HepG2 (cell line): ENCODE data around the gene MAP9.

Experiments
- ARID2 ChIP-seq: sonication (generic); formaldehyde crosslinking; IDR thresholded peaks from 2 replicates; pipeline ENCODE4 v1.8.1; 2022; ENCODE audit warnings: mild to moderate bottlenecking, missing genetic modification reagents, borderline replicate concordance
- ATF7-NPFF ChIP-seq: sonication (generic); formaldehyde crosslinking; IDR thresholded peaks from 2 replicates; pipeline ENCODE4 v1.8.1; 2023; ENCODE audit warnings: mild to moderate bottlenecking, low read depth, missing genetic modification reagents, moderate library complexity
- CCAR2 ChIP-seq: fragments of 200-400 bp; formaldehyde crosslinking; optimal IDR thresholded peaks from 2 replicates; pipeline ENCODE3; 2018; ENCODE audit warnings: low read depth, mild to moderate bottlenecking, low read length, moderate library complexity
- CEBPB ChIP-seq: IDR thresholded peaks from 2 replicates; pipeline ENCODE4 v1.6.1; 2011; ENCODE audit warnings: low read depth, low read length, improper control_type of control experiment, borderline replicate concordance
- ESRRA ChIP-seq: sonication (generic); formaldehyde crosslinking; IDR thresholded peaks from 2 replicates; pipeline ENCODE4 v1.5.1; 2020; ENCODE audit warnings: mild to moderate bottlenecking, low read depth, missing genetic modification reagents
- HDAC1 ChIP-seq: sonication (generic); formaldehyde crosslinking; IDR thresholded peaks from 2 replicates; pipeline ENCODE4 v1.5.1; 2020; ENCODE audit warnings: mild to moderate bottlenecking, missing genetic modification reagents
- KLF15 ChIP-seq: sonication (generic); formaldehyde crosslinking; IDR thresholded peaks from 2 replicates; pipeline ENCODE4 v1.8.1; 2023; ENCODE audit warnings: borderline replicate concordance, mild to moderate bottlenecking, inconsistent platforms, missing genetic modification reagents, mixed read lengths
- NR2F6 ChIP-seq, 2 experiments: IDR thresholded peaks; 2 replicates each; pipeline ENCODE4 v1.6.1; 2016; ENCODE audit warnings: antibody characterized with exemption in 1 of 2, mild to moderate bottlenecking in 1 of 2
- POLR2AphosphoS5 ChIP-seq: IDR thresholded peaks from 2 replicates; pipeline ENCODE4 v1.6.1; 2012; ENCODE audit warnings: low read depth, low read length
- ZC3H4 ChIP-seq: sonication (generic); formaldehyde crosslinking; IDR thresholded peaks from 2 replicates; pipeline ENCODE4 v1.4.0; 2020; ENCODE audit warnings: missing genetic modification reagents, borderline replicate concordance

DNA sequence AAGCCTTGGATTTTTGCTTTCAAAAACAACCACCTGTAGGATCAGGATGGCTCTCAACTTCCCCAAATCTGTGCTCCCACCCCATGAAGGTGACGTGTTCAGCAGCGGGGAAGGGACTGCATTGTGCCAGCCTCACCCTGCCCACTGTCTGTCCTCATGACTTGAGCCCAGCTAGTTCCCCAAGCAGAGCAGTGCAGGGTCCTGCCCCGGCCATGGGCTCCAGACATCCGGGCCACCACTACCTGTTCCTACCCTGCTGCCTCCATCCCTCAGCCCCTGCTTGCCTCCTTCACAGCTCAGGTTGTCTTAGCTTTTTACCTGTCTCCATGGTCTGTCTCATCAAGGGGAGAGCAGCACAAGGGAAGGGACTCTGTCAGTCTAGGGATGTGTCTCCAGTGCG lies 11.4 kb upstream of the MAP9 start:
- no peak for TF ChIP-seq CCAR2
- no peak for TF ChIP-seq ARID2
- no peak for TF ChIP-seq NR2F6 (IDR thresholded peaks at IDR 0.05)
- no peak for TF ChIP-seq NR2F6 (CRISPR knock-in tag; IDR thresholded peaks at IDR 0.05)
- TF ChIP-seq KLF15, result no peak
- no peak for TF ChIP-seq CEBPB
- no peak for TF ChIP-seq HDAC1 (CRISPR knock-in tag)
- TF ChIP-seq ZC3H4 (CRISPR knock-in tag), result no peak
- TF ChIP-seq ATF7-NPFF (CRISPR knock-in tag), result no peak
- no peak for TF ChIP-seq POLR2AphosphoS5
- TF ChIP-seq ESRRA (CRISPR knock-in tag), result no peak
